Anterior cingulate cortex (tissue), 58 donors: ENCODE measurements around the gene ANXA4.

Experiments
- DNase-seq, 58 donors: peaks; one replicate each; lab custom pipeline; 2025; lab: John Stamatoyannopoulos, UW

Gene ANXA4

GRCh38 chr2:69741575-69742321 lies at the start of gene ANXA4:
Gene ANXA4, plus strand, starts transcription at chr2:69742134. Its CDS starts 39,432 bp downstream, at chr2:69781566.
- peak in 38 of 58 donors; percentile 9 to 57 (median 34) for DNase-seq

GRCh38 chr2:69692424-69692823 lies 49.5 kb upstream of the ANXA4 start:
- no peak for DNase-seq

- DNase-seq = no peak
Measured at GRCh38 chr2:69693059-69693774, 48.7 kb upstream of the ANXA4 start.

GRCh38 chr2:69693775-69694450 lies 48.0 kb upstream of the ANXA4 start:
- DNase-seq = no peak

GRCh38 chr2:69694894-69695849 lies 46.8 kb upstream of the ANXA4 start:
- no peak for DNase-seq

- no peak for DNase-seq
Measured at GRCh38 chr2:69695850-69696216, 46.1 kb upstream of the ANXA4 start.

GRCh38 chr2:69700381-69700780 lies 41.6 kb upstream of the ANXA4 start:
- no peak for DNase-seq

GRCh38 chr2:69701100-69701945 lies 40.6 kb upstream of the ANXA4 start:
- DNase-seq = no peak

GRCh38 chr2:69703189-69703588 lies 38.7 kb upstream of the ANXA4 start:
- no peak for DNase-seq

GRCh38 chr2:69704446-69704845 lies 37.5 kb upstream of the ANXA4 start:
- no peak for DNase-seq

- DNase-seq = peak in 2 of 58 donors; percentile 7 to 26
Measured at GRCh38 chr2:69709290-69709689, 32.6 kb upstream of the ANXA4 start.

- no peak for DNase-seq
Measured at GRCh38 chr2:69711971-69712370, 30.0 kb upstream of the ANXA4 start.

- no peak for DNase-seq
Measured at GRCh38 chr2:69714024-69714423, 27.9 kb upstream of the ANXA4 start.

GRCh38 chr2:69714539-69715220 lies 27.3 kb upstream of the ANXA4 start:
- DNase-seq = peak in 53 of 58 donors; percentile 7 to 83 (median 52)

- DNase-seq = no peak
Measured at GRCh38 chr2:69715964-69716363, 26.0 kb upstream of the ANXA4 start.

- DNase-seq = peak in 1 of 58 donors; percentile 8
Measured at GRCh38 chr2:69716555-69717120, 25.3 kb upstream of the ANXA4 start.

GRCh38 chr2:69717186-69717585 lies 24.7 kb upstream of the ANXA4 start:
- DNase-seq = no peak

GRCh38 chr2:69717861-69718273 lies 24.1 kb upstream of the ANXA4 start:
- DNase-seq = no peak
